ENCODE measurements around the gene ATXN7. TPM values are rescaled to one million over a fixed set of nuclear protein-coding genes. Genes with fewer than 3 reads are reported as not detected.

Gene ATXN7
- total and polyA plus RNA-seq, 2 of the 13 experiments (the other 11 are each of a cell fraction or from before 2014, with no cell fraction given) = 13.8 to 20.0 TPM

DNA sequence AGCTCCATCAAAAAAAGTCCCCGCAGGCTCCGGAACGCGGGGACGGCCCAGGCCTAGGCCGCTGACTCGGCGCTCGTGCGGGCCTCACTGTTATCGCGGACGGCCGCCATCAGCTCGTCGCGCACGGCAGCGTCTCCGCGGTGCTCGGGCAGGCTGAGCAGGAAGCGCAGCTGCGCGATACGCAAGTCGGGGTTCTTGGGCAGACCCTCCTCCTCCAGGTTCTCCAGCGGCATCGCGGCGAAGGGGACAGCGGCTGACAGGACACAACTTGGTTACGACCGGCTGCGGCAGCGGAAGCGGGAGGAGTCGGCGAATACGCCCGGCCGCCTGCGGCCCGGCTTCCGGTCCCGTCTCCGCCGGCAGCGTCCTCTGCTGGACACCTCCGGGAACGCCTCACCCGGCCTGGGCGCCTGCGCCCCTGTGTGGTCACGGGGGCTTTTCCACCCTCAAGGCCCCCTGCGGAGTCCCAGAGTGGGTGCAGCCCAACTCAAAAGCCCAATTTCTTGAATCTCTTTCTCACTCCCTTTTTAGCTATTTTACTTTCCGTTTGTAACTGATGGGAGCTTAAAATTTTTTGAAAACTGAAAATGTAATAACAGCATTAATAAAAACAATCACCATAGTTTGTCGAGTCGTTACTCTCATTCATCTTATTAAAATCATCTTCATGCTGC is 159.7 kb downstream of the ATXN7 start, which contains the start of gene PSMD6 (continued):
- TF ChIP-seq, protein P1, sequence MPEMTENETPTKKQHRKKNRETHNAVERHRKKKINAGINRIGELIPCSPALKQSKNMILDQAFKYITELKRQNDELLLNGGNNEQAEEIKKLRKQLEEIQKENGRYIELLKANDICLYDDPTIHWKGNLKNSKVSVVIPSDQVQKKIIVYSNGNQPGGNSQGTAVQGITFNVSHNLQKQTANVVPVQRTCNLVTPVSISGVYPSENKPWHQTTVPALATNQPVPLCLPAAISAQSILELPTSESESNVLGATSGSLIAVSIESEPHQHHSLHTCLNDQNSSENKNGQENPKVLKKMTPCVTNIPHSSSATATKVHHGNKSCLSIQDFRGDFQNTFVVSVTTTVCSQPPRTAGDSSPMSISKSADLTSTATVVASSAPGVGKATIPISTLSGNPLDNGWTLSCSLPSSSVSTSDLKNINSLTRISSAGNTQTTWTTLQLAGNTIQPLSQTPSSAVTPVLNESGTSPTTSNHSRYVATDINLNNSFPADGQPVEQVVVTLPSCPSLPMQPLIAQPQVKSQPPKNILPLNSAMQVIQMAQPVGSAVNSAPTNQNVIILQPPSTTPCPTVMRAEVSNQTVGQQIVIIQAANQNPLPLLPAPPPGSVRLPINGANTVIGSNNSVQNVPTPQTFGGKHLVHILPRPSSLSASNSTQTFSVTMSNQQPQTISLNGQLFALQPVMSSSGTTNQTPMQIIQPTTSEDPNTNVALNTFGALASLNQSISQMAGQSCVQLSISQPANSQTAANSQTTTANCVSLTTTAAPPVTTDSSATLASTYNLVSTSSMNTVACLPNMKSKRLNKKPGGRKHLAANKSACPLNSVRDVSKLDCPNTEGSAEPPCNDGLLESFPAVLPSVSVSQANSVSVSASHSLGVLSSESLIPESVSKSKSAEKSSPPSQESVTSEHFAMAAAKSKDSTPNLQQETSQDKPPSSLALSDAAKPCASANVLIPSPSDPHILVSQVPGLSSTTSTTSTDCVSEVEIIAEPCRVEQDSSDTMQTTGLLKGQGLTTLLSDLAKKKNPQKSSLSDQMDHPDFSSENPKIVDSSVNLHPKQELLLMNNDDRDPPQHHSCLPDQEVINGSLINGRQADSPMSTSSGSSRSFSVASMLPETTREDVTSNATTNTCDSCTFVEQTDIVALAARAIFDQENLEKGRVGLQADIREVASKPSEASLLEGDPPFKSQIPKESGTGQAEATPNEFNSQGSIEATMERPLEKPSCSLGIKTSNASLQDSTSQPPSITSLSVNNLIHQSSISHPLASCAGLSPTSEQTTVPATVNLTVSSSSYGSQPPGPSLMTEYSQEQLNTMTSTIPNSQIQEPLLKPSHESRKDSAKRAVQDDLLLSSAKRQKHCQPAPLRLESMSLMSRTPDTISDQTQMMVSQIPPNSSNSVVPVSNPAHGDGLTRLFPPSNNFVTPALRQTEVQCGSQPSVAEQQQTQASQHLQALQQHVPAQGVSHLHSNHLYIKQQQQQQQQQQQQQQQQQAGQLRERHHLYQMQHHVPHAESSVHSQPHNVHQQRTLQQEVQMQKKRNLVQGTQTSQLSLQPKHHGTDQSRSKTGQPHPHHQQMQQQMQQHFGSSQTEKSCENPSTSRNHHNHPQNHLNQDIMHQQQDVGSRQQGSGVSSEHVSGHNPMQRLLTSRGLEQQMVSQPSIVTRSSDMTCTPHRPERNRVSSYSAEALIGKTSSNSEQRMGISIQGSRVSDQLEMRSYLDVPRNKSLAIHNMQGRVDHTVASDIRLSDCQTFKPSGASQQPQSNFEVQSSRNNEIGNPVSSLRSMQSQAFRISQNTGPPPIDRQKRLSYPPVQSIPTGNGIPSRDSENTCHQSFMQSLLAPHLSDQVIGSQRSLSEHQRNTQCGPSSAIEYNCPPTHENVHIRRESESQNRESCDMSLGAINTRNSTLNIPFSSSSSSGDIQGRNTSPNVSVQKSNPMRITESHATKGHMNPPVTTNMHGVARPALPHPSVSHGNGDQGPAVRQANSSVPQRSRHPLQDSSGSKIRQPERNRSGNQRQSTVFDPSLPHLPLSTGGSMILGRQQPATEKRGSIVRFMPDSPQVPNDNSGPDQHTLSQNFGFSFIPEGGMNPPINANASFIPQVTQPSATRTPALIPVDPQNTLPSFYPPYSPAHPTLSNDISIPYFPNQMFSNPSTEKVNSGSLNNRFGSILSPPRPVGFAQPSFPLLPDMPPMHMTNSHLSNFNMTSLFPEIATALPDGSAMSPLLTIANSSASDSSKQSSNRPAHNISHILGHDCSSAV (CRISPR knock-in tag; IDR thresholded peaks at IDR 0.05; ENCODE audit: borderline replicate concordance) = no peak
- peak; percentile 71; the same call in 1 of the 2 replicates for TF ChIP-seq ARNTL (CRISPR knock-in tag; IDR thresholded peaks at IDR 0.05)
- peak; percentile 59; the same call in 1 of the 2 replicates for TF ChIP-seq HCFC1 (IDR thresholded peaks at IDR 0.05; ENCODE audit: low read depth, low read length)
- no peak for TF ChIP-seq RCOR2 (CRISPR knock-in tag; IDR thresholded peaks at IDR 0.05)
- TF ChIP-seq ZNF598 (CRISPR knock-in tag; IDR thresholded peaks at IDR 0.05; ENCODE audit: borderline replicate concordance) = peak; percentile 80; the same call in 1 of the 2 replicates
- peak; percentile 83 for TF ChIP-seq ZNF615 (CRISPR knock-in tag; IDR thresholded peaks at IDR 0.05; ENCODE audit: borderline replicate concordance)
- peak; percentile 34; the same call in 1 of the 2 replicates for TF ChIP-seq ZNF564 (CRISPR knock-in tag; IDR thresholded peaks at IDR 0.05)
- peak; percentile 53 for TF ChIP-seq DNMT3B (CRISPR knock-in tag; conservative IDR thresholded peaks at IDR 0.05)
- TF ChIP-seq, protein P2, sequence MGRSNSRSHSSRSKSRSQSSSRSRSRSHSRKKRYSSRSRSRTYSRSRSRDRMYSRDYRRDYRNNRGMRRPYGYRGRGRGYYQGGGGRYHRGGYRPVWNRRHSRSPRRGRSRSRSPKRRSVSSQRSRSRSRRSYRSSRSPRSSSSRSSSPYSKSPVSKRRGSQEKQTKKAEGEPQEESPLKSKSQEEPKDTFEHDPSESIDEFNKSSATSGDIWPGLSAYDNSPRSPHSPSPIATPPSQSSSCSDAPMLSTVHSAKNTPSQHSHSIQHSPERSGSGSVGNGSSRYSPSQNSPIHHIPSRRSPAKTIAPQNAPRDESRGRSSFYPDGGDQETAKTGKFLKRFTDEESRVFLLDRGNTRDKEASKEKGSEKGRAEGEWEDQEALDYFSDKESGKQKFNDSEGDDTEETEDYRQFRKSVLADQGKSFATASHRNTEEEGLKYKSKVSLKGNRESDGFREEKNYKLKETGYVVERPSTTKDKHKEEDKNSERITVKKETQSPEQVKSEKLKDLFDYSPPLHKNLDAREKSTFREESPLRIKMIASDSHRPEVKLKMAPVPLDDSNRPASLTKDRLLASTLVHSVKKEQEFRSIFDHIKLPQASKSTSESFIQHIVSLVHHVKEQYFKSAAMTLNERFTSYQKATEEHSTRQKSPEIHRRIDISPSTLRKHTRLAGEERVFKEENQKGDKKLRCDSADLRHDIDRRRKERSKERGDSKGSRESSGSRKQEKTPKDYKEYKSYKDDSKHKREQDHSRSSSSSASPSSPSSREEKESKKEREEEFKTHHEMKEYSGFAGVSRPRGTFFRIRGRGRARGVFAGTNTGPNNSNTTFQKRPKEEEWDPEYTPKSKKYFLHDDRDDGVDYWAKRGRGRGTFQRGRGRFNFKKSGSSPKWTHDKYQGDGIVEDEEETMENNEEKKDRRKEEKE (IDR thresholded peaks at IDR 0.05) = no peak
- TF ChIP-seq, protein P3, sequence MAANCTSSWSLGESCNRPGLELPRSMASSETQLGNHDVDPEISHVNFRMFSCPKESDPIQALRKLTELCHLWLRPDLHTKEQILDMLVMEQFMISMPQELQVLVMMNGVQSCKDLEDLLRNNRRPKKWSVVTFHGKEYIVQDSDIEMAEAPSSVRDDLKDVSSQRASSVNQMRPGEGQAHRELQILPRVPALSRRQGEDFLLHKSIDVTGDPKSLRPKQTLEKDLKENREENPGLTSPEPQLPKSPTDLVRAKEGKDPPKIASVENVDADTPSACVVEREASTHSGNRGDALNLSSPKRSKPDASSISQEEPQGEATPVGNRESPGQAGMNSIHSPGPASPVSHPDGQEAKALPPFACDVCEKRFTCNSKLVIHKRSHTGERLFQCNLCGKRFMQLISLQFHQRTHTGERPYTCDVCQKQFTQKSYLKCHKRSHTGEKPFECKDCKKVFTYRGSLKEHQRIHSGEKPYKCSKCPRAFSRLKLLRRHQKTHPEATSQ (CRISPR knock-in tag; IDR thresholded peaks at IDR 0.05; ENCODE audit: borderline replicate concordance) = peak; percentile 94; the same call in 1 of the 2 replicates
- TF ChIP-seq, protein P4, sequence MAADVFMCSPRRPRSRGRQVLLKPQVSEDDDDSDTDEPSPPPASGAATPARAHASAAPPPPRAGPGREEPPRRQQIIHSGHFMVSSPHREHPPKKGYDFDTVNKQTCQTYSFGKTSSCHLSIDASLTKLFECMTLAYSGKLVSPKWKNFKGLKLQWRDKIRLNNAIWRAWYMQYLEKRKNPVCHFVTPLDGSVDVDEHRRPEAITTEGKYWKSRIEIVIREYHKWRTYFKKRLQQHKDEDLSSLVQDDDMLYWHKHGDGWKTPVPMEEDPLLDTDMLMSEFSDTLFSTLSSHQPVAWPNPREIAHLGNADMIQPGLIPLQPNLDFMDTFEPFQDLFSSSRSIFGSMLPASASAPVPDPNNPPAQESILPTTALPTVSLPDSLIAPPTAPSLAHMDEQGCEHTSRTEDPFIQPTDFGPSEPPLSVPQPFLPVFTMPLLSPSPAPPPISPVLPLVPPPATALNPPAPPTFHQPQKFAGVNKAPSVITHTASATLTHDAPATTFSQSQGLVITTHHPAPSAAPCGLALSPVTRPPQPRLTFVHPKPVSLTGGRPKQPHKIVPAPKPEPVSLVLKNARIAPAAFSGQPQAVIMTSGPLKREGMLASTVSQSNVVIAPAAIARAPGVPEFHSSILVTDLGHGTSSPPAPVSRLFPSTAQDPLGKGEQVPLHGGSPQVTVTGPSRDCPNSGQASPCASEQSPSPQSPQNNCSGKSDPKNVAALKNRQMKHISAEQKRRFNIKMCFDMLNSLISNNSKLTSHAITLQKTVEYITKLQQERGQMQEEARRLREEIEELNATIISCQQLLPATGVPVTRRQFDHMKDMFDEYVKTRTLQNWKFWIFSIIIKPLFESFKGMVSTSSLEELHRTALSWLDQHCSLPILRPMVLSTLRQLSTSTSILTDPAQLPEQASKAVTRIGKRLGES (CRISPR knock-in tag; IDR thresholded peaks at IDR 0.05; ENCODE audit: borderline replicate concordance) = peak; percentile 47; the same call in 1 of the 2 replicates

All from HepG2 (cell line).